Astrocyte of the spinal cord (primary cell): ENCODE results near the gene ZRANB3.

Experiments used
- DNase-seq: peaks from one replicate; pipeline ENCODE4 v3.0.0; 2011; ENCODE audit warnings: low read depth, low spot score
- H3K4me3 ChIP-seq: 2 replicates; pipeline ENCODE4 v1.5.1; 2011; ENCODE audit warnings: low read depth, mild to moderate bottlenecking, low read length, moderate library complexity
- CTCF ChIP-seq: IDR thresholded peaks from 2 replicates; pipeline ENCODE4 v1.5.1; 2012; ENCODE audit warnings: low read depth, mild to moderate bottlenecking, low read length, inconsistent platforms
- in situ Hi-C: cut with HindIII; loops from 2 replicates; pipeline ENCODE4 v1.10.0; 2017; ENCODE audit warnings: low sequenced_read_pairs

Gene ZRANB3

GRCh38 chr2:135219226-135219625 lies 311.8 kb downstream of the ZRANB3 start:
- no peak for TF ChIP-seq CTCF
- no peak for DNase-seq
- no peak overlapping the region for H3K4me3 ChIP-seq
- in situ Hi-C loops: no loop called here

- no peak overlapping the region for H3K4me3 ChIP-seq
- in situ Hi-C loops: no loop called here
- no peak for TF ChIP-seq CTCF
- no peak for DNase-seq
These were observed 312.6 kb downstream of the ZRANB3 start for GRCh38 chr2:135218426-135218825.

GRCh38 chr2:135212757-135213156 lies 318.3 kb downstream of the ZRANB3 start:
- TF ChIP-seq CTCF: no peak
- in situ Hi-C loops: no loop called here
- peak; percentile 22 for DNase-seq
- H3K4me3 ChIP-seq: no peak overlapping the region

GRCh38 chr2:135208016-135208415 lies 323.0 kb downstream of the ZRANB3 start:
- no peak overlapping the region for H3K4me3 ChIP-seq
- no peak for TF ChIP-seq CTCF
- in situ Hi-C loops: no loop called here
- no peak for DNase-seq

- DNase-seq: no peak
- TF ChIP-seq CTCF: no peak
These were observed 327.1 kb downstream of the ZRANB3 start for GRCh38 chr2:135203944-135204343.

GRCh38 chr2:135202751-135203150 lies 328.3 kb downstream of the ZRANB3 start:
- in situ Hi-C loops: no loop called here
- DNase-seq: no peak
- no peak overlapping the region for H3K4me3 ChIP-seq
- no peak for TF ChIP-seq CTCF

More at GRCh38 chr2:135203944-135204343, 327.1 kb downstream of the ZRANB3 start:
- in situ Hi-C loops: no loop called here
- H3K4me3 ChIP-seq: no peak overlapping the region

- no peak overlapping the region for H3K4me3 ChIP-seq
- no peak for TF ChIP-seq CTCF
- in situ Hi-C loops: no loop called here
- DNase-seq: no peak
These were observed 332.5 kb downstream of the ZRANB3 start for GRCh38 chr2:135198481-135198880.
